GM18508 (cell line): ENCODE measurements around the gene HMCN2.

Experiments used
- ATAC-seq: cut with Tn5 transposase; IDR thresholded peaks from one replicate; pipeline ENCODE4 v1.9.1; 2021; ENCODE audit warnings: moderate number of reproducible peaks; ENCODE audit not compliant: insufficient read depth, unreplicated experiment

Gene HMCN2

GRCh38 chr9:130473566-130473965 lies 208.0 kb downstream of the HMCN2 start:
- no peak for ATAC-seq

GRCh38 chr9:130474106-130474505 lies 208.5 kb downstream of the HMCN2 start:
- ATAC-seq, result no peak

- no peak for ATAC-seq
These were observed 210.7 kb downstream of the HMCN2 start for GRCh38 chr9:130476151-130476730.

- ATAC-seq, result no peak
These were observed 212.0 kb downstream of the HMCN2 start for GRCh38 chr9:130477564-130477963.

- ATAC-seq, result no peak
These were observed 212.6 kb downstream of the HMCN2 start for GRCh38 chr9:130478152-130478551.

- ATAC-seq, result no peak
These were observed 213.4 kb downstream of the HMCN2 start for GRCh38 chr9:130478736-130479575.

GRCh38 chr9:130479587-130479986 lies 214.0 kb downstream of the HMCN2 start:
- ATAC-seq, result no peak

- ATAC-seq, result no peak
These were observed 215.1 kb downstream of the HMCN2 start for GRCh38 chr9:130480673-130481072.

- ATAC-seq, result no peak
These were observed 216.9 kb downstream of the HMCN2 start for GRCh38 chr9:130482463-130482862.

GRCh38 chr9:130483371-130483971 lies 217.9 kb downstream of the HMCN2 start:
- ATAC-seq, result no peak
